HEK293T (cell line): ENCODE data around the gene RAB8B.
"Not testable (repeated sequence)": the region's sequence is repeated elsewhere in the genome, so short reads cannot be mapped to it uniquely, and the experiment has no call there.

ENCODE experiments used
- CTCF ChIA-PET: fragments of 350-600 bp; formaldehyde crosslinking; extraction: SDS; loops from one replicate; lab custom pipeline; 2021; ENCODE audit warnings: antibody characterized with exemption, inconsistent platforms; lab: Yijun Ruan, JAX
- POLR2A ChIA-PET: fragments of 350-600 bp; formaldehyde crosslinking; extraction: SDS; loops from one replicate; lab custom pipeline; 2020; ENCODE audit warnings: antibody characterized with exemption, inconsistent platforms; lab: Yijun Ruan, JAX
- DNase-seq: peaks from one replicate; pipeline ENCODE4 v3.0.0; 2012; ENCODE audit warnings: mixed read lengths; ENCODE audit errors: extremely low spot score
- ARNT ChIP-seq: fragments of 450-650 bp; IDR thresholded peaks from 2 replicates; pipeline ENCODE4 v1.6.1; 2017; ENCODE audit warnings: mild to moderate bottlenecking
- BHLHE40 ChIP-seq: fragments of 450-650 bp; IDR thresholded peaks from 2 replicates; pipeline ENCODE4 v1.6.1; 2016; ENCODE audit warnings: mild to moderate bottlenecking, moderate library complexity, borderline replicate concordance
- CTBP1 ChIP-seq: fragments of 450-650 bp; IDR thresholded peaks from 2 replicates; pipeline ENCODE4 v1.6.1; 2016; ENCODE audit warnings: borderline replicate concordance
- ELF4 ChIP-seq: fragments of 450-650 bp; IDR thresholded peaks from 2 replicates; pipeline ENCODE4 v1.6.1; 2017; ENCODE audit warnings: antibody characterized with exemption
- FOXA1 ChIP-seq: fragments of 450-650 bp; IDR thresholded peaks from 2 replicates; pipeline ENCODE4 v1.6.1; 2016; ENCODE audit warnings: mild to moderate bottlenecking
- FOXK2 ChIP-seq: fragments of 450-650 bp; IDR thresholded peaks from 2 replicates; pipeline ENCODE4 v1.6.1; 2016; ENCODE audit warnings: mild to moderate bottlenecking
- FOXM1 ChIP-seq: fragments of 450-650 bp; IDR thresholded peaks from 2 replicates; pipeline ENCODE4 v1.6.1; 2017; ENCODE audit warnings: mild to moderate bottlenecking, borderline replicate concordance
- HDGF ChIP-seq: fragments of 450-650 bp; IDR thresholded peaks from 2 replicates; pipeline ENCODE4 v1.6.1; 2017; ENCODE audit warnings: antibody characterized with exemption, borderline replicate concordance
- L3MBTL2 ChIP-seq: fragments of 450-650 bp; conservative IDR thresholded peaks from 2 replicates; pipeline ENCODE4 v1.6.1; 2016; ENCODE audit warnings: mild to moderate bottlenecking
- LEF1 ChIP-seq: fragments of 450-650 bp; IDR thresholded peaks from 2 replicates; pipeline ENCODE4 v1.6.1; 2017; ENCODE audit warnings: mild to moderate bottlenecking, borderline replicate concordance
- NFRKB ChIP-seq: fragments of 450-650 bp; IDR thresholded peaks from 2 replicates; pipeline ENCODE4 v1.6.1; 2016; ENCODE audit warnings: mild to moderate bottlenecking, moderate library complexity
- SP1 ChIP-seq: fragments of 450-650 bp; IDR thresholded peaks from 2 replicates; pipeline ENCODE4 v1.6.1; 2017
- SUZ12 ChIP-seq: fragments of 450-650 bp; IDR thresholded peaks from 2 replicates; pipeline ENCODE4 v1.6.1; 2016; ENCODE audit warnings: mild to moderate bottlenecking
- TARDBP ChIP-seq: fragments of 450-650 bp; IDR thresholded peaks from 2 replicates; pipeline ENCODE4 v1.6.1; 2016
- ZNF384 ChIP-seq: fragments of 450-650 bp; IDR thresholded peaks from 2 replicates; pipeline ENCODE4 v1.6.1; 2016
- TF ChIP-seq, protein P1 (sequence below): fragments of 450-650 bp; IDR thresholded peaks from 2 replicates; pipeline ENCODE4 v1.6.1; 2016

RAB8B gene

DNA sequence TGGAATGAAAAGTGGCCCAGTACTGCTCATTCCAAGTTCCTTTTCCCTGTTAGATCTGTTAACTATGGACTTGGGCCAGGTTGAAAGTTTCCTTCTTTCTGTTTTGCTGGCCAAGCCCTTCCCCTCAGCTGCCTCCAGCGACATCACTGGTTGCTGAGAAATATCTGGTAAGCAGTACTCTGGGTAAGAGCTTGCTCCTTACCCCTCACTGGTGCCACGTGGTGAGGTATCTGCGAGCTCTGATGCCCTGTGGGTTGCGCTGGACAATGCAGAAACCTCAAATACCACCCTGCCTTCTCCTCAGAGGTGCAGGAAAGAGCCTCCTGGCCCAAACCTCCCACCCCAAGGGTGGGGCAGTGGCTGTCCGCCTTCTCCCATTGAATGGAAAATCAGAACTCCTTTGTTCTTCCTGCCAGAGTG is 45.1 kb downstream of the RAB8B start:
- TF ChIP-seq SUZ12 = no peak
- TF ChIP-seq TARDBP = no peak
- no peak for TF ChIP-seq ELF4
- CTCF ChIA-PET = no interaction called here
- POLR2A ChIA-PET = no interaction called here
- DNase-seq = no peak

DNA sequence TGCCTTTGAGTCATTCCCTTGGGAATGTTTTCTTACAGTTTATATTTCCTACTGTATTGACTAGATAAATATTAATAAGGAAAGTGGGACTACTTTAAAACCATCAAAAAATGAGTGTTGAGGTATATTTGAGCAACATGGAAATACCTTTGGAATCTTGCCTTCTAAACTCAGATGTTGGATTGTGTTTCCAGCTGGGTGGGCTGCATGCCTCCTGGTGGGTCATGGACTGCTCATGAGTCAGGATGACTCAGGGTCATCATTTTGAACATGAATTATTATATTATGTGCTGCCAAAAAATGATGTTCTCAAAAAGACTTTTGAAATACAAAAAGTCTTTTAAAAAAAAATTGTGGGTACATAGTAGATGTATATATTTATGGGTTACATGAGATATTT is 46.9 kb downstream of the RAB8B start:
- TF ChIP-seq SUZ12 = no peak
- TF ChIP-seq ZNF384 = no peak
- no peak for TF ChIP-seq L3MBTL2
- TF ChIP-seq CTBP1 = no peak
- no peak for TF ChIP-seq TARDBP
- no peak for TF ChIP-seq HDGF
- TF ChIP-seq SP1 = no peak
- TF ChIP-seq, protein P1, sequence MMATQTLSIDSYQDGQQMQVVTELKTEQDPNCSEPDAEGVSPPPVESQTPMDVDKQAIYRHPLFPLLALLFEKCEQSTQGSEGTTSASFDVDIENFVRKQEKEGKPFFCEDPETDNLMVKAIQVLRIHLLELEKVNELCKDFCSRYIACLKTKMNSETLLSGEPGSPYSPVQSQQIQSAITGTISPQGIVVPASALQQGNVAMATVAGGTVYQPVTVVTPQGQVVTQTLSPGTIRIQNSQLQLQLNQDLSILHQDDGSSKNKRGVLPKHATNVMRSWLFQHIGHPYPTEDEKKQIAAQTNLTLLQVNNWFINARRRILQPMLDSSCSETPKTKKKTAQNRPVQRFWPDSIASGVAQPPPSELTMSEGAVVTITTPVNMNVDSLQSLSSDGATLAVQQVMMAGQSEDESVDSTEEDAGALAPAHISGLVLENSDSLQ = no peak
- no peak for TF ChIP-seq NFRKB
- TF ChIP-seq FOXA1 = no peak
- ChIA-PET CTCF (no interaction called here), POLR2A (no interaction called here)
- DNase-seq = no peak

DNA sequence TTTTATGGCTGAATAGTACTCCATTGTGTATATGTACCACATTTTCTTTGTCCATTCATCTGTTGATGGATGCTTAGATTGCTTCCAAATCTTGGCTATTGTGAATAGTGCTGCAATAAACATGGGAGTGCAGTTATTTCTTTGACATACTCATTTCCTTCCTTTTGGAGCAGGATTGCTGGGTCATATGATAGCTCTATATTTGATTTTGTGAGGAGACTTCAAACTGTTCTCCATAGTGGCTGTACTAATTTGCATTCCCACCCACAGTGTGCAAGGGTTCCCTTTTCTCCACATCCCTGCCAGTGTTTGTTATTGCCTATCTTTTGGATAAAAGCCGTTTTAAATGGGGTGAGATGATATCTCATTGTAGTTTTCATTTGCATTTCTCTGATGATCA is 47.7 kb downstream of the RAB8B start:
- POLR2A ChIA-PET, CTCF ChIA-PET, DNase-seq: not testable (repeated sequence)

DNA sequence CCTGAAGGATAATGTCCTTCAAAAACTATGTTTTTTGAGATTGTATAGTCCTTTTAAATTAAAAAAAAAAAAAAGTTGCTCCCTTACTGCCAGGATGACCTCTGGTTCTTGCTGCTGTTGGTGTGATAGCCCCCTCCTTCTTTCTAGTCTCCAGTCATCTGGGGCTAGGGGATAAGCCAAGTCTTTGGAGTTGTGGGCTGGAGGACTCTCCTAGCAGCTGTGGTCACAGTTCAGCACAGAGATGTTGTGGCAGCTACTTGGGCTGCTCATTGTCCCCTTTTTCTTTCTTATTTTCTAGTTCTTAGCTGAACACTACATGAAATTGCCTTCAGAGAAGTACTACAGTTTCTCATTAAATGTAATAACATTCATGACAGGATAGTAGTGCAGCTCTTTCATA is 48.8 kb downstream of the RAB8B start:
- CTCF ChIA-PET = no interaction called here
- POLR2A ChIA-PET = no interaction called here
- DNase-seq = no peak
- TF ChIP-seq ZNF384 = no peak

DNA sequence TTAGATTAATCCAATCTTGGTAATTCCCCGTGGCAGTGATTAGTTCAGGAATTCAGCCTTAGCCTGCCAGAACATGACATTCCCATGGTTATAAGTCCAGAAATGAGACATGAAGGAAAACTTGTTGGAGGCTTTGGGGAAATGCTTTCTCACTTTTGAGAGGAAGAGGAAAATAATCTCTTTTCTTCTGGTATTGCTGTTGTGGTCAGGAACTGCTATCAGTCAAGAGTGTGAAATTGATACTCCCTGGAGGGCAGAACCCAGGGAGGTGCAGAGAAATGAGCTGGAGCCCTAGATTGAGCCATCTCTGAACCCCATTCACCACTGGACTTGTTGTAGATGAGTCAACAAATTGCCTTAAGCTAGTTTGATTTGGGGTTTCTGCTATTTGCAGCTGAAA is 49.4 kb downstream of the RAB8B start:
- CTCF ChIA-PET = no interaction called here
- DNase-seq = no peak
- no peak for TF ChIP-seq NFRKB
- no peak for TF ChIP-seq SUZ12
- no peak for TF ChIP-seq ZNF384
- TF ChIP-seq FOXA1 = no peak
- POLR2A ChIA-PET = no interaction called here

DNA sequence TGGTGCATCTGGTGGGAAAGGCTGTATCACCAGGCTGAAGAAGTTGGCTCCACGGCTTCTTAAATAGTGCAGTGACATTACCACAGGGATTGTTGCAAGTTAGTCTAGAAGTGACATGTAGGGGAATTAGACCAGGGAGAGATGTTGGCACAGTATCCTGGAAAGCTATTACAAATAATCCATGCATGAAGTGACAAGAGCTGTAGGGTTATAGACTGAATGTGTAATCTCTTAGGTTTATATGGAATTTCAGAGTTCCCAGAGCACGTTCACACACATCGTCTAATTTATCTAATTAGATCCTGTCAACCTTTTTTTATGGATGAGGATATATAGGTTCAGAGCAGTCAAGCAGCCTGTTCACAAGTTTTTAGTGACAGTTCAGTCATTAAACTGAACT is 50.7 kb downstream of the RAB8B start:
- TF ChIP-seq LEF1 = no peak
- no peak for DNase-seq
- ChIA-PET POLR2A (no interaction called here), CTCF (no interaction called here)

DNA sequence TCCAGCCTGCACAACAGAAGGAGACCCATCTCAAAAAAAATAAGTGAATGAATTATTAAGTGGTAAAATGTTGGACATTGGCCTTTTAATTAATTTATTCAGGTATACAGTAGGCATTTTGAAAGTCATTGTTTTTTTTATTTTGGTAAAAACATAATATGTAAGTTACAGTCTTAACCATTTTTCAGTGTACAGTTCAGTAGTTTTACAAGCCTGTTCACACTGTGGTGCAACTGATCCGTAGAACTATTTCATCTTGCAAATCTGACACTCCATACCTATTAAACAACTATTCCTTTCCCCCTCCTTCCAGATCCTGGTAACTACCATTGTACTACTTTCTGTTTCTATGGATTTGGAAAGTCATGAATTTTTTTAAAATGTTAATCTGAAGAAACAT is 51.9 kb downstream of the RAB8B start:
- CTCF ChIA-PET = no interaction called here
- no peak for DNase-seq
- no peak for TF ChIP-seq FOXM1
- no peak for TF ChIP-seq HDGF
- TF ChIP-seq ARNT = no peak
- TF ChIP-seq LEF1 = no peak
- no peak for TF ChIP-seq CTBP1
- no peak for TF ChIP-seq BHLHE40
- TF ChIP-seq SUZ12 = no peak
- no peak for TF ChIP-seq L3MBTL2
- TF ChIP-seq FOXA1 = no peak
- no peak for TF ChIP-seq SP1
- TF ChIP-seq FOXK2 = no peak
- no peak for TF ChIP-seq ZNF384
- TF ChIP-seq, protein P1 = no peak
- TF ChIP-seq TARDBP = no peak
- no peak for TF ChIP-seq NFRKB
- no peak for TF ChIP-seq ELF4
- POLR2A ChIA-PET = no interaction called here

DNA sequence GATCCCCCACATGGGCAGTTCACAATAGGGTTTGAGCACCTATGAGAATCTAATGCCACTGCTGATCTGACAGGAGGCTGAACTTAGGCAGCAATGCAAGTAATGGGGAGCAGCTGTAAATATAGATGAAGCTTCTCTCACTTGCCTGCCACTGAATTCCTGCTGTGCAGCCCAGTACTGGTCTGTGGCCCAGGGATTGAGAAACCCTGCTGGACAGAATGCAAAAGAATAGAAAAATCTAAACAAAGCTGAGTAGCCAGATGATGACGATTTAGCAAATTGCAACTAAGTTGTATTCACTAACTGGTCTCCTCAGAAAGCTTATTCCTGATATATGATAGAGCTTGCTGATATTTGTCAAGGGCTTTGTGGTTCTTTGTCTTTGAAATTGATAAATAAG is 53.7 kb downstream of the RAB8B start:
- CTCF ChIA-PET = no interaction called here
- POLR2A ChIA-PET = no interaction called here
- no peak for DNase-seq
- TF ChIP-seq ZNF384 = no peak
- TF ChIP-seq, protein P1 = no peak
- TF ChIP-seq SUZ12 = no peak
- no peak for TF ChIP-seq L3MBTL2
- TF ChIP-seq HDGF = no peak
- no peak for TF ChIP-seq LEF1
- TF ChIP-seq CTBP1 = no peak
- TF ChIP-seq FOXA1 = no peak
- no peak for TF ChIP-seq FOXK2
- TF ChIP-seq BHLHE40 = no peak
- TF ChIP-seq TARDBP = no peak

DNA sequence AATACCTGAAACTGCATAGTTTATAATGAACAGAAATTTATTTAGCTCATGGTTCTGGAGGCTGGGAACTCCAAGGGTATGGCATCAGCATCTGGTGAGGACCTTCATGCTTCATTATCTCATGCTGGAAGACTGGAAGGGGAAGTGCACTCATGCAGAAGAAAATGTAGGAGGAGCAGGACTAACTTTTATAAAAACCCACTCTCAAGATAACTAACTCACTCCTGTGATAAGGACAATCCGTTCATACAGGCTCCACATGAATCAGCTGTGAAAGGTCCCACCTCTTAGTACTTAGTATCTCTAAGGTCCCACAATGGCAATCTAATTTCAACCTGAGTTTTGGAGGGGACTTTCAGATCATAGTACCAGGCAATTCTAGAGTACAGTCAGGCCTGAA is 54.4 kb downstream of the RAB8B start:
- DNase-seq = no peak
- POLR2A ChIA-PET = no interaction called here
- CTCF ChIA-PET = interaction anchor here (0.6 kb wide), 1 partner anchor 19 kb away, joined by 3 read pairs; no protein-coding TSS in a partner anchor
- TF ChIP-seq FOXA1 = no peak
- TF ChIP-seq ARNT = no peak
- TF ChIP-seq FOXM1 = no peak
